Stimulated activated CD8-positive, alpha-beta memory T cell treated with anti-CD3 and anti-CD28 coated beads, Interleukin-15, amount 100 ng/mL, for 4 hours (primary cell): ENCODE measurements around the gene INHA.

Experiments used
- DNase-seq, 2 donors: peaks; one replicate each; pipeline ENCODE4 v3.0.0-alpha.2; 2020; ENCODE audit warnings: low read depth in 2 of 2

Gene INHA

DNA sequence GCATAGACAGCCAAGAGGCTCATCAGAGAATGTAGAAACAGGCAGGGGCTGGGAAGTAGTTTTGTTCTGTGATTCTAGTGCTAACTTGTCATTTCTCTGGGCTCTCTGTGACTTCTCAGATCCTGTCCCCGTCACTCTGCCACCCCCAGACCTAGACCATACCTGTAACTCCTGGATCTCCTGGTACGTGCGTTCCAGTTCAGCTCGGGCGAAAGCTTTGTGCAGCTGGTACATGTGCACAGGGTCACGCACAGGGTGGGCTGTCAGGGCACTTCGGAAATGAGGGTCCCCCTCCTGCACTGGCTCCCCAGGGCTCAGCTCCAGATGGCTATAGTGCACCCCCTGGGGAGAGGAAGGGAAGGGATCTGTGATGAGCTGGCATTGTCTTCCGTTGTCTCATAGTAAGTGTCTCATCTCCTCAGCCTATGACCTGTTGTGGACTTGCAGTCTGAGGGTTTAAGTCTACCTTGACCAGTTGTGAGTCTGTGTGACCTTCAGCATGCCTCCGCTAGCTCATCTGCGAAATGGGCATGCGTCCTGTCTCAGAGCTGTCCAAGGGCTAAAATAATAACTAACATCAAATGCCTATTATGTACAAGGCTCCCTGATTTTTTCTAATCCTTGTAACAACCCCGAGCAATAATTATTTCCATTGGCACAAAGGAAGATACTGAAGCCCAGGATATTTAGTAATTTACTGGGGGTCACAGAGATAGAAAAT lies 31.2 kb upstream of the INHA start:
- no peak for DNase-seq

DNA sequence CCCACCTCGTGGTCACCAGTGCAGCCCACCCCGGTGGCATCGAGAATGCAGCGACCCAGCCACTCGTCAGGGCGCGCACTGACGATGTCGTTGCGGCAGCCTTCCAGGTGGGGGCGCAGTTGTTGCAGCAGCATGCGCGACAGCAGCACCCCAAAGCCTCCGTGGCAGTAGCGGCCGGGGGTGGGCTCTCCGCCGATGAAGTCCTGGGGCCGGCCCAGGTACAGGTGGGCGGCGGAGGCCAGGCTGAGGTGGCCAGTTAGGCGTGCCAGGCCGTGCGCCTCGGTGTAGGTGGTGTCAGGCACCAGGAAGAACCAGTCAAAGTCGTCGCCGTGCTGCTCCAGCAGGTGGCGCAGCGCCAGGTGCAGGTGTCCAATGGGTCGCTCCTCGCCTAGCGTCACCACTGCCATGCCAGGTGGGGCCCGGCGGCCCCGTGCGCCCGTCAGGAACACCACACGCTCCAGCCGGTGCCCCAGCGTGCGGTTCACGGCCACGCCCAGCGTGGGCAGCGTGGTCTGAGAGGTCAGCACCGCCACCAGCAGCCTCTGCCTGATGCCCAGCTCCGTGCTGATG lies 30.4 kb upstream of the INHA start:
- DNase-seq = peak; percentile 66 to 72

DNA sequence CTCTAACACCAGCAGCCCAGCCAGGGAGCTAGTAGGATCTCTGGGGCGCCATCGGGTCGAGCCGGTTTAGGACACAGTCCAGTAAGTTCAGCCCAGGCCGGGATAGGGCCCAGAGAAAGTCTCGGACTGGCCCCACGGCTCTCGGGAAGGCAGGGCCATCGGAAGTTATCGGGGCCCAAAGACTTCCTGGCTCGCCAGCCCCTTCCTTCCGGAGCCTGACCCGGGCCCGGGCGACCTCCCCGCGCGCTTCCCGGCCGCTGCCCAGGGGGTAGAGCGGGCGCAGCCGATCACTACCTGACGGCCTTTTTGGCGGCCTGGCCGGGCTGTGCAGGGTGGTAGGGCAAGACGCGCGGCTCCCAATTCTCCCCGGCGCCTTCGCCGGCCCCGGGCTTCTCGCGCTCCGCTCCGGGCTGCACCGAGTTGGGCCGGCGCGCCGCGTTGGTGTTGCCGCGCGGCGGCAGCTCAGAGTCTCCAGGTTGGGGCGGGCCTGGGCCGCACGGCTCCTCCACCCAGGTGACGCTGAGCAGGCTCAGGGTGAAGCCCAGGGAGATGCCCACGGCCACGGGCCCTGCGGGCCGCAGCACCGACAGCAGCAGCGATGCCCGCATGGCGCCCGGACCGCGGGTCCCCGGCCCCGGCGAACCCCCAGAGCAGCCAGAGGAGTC lies 29.0 kb upstream of the INHA start:
- DNase-seq = no peak

DNA sequence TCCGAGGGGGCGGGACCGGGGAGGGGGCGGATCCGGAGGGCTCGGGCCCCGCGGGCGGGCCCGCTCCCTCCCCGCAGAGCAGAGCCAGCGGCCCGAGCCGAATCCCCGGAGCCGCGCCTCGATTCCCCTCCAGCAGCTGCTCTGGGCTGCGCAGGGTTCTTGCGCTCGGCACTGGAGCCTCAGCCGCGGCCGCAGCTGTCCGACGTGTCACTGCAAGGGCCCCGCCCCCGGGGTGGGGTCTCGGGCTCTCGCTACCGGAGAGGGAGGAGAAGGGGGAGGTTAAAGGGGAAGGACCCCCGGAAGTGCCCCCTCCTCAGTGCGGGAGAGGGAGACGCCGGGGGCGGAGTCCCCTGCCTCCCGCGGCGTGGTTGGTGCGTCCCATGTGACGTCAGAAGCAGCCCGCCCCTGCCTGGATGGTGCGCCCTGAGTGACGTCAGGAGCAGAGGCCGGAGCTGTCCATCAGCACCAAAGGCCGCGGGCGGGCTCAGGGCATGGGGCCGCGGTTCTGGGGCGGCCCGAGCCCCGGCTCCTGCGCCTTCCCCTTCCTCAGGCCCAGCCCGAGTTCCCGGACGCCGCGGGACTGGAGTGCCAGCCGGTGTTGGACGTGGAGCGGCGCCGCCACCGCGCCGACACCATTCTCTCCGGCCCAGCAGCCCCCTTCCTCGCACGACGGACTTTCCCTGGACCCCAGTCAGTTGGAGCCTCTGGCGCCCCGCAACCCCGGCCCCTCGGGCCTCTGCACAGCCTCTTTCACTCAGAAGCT lies 28.3 kb upstream of the INHA start, which contains the start of the genes CHPF and TMEM198:
TSS of gene CHPF (minus strand) at position 214 of the 763 bp plus-strand sequence. CDS start 271 bp downstream, outside the sequence.
TSS of gene TMEM198 (plus strand) at position 433 of the 763 bp plus-strand sequence. CDS start 700 bp downstream, outside the sequence.
- DNase-seq = peak; percentile 81 to 84

DNA sequence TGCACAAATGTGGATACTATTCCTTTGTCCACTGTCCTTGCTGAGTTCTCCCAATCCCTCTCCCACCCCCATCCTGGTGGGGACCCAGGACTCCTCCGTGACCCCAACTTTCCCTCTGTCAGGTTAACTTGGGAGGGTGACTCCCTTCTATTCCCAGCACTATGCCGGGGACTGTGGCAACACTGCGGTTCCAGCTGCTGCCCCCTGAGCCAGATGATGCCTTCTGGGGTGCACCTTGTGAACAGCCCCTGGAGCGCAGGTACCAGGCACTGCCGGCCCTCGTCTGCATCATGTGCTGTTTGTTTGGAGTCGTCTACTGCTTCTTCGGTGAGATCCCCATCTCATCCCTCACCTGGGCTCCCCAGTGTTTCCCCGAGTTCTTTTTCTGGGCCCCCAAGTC lies 27.5 kb upstream of the INHA start:
- no peak for DNase-seq

DNA sequence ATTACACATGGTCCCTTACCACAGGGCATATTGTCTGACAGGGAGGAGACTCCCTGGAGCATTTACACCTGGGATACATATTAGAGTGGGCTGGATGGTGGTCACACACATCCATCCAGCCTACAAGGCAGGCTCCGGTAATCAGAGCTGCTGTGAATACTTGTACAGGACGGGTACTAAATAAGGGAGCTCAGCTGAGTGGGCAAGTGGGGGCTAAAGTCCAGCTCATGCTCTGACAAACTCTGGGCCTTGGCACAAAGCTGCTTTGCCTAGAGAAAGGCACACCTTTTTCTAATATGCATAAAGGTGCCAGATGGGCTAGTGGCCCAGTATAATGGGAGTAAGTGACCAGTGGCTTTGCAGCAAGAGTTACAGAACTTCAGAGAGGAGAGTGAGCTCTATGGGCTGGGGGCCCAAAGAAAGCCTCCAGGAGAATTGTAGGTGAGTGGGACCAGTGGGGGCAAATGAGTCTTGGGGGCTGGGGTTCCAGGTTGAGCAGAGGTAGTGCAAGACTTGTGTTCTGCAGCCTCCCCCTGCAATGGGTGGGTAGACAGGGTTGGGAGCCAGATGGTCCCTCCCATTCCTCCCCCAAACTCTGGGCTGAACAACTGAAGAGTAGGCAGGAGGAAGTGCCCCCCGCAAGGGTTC lies 26.7 kb upstream of the INHA start:
- DNase-seq = no peak

DNA sequence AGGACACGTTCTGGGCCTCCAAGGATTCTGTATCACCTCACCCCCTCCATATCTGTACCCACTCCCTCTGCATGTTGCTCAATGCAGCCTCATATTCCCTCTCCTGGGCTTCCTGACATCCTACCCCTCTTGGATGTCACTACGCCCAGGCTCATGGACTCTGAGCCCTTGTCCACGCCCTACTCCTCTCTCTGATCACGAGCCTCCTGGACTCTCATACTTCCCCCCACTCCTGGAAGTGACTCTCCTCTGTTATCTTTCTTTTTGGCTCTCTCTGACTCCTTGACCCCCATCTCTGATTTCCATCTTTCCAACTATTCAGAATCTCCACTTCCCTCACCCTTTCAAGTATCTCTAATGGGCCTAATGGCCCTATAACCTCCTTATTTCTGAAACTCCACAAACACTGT lies 26.2 kb upstream of the INHA start:
- DNase-seq = no peak

DNA sequence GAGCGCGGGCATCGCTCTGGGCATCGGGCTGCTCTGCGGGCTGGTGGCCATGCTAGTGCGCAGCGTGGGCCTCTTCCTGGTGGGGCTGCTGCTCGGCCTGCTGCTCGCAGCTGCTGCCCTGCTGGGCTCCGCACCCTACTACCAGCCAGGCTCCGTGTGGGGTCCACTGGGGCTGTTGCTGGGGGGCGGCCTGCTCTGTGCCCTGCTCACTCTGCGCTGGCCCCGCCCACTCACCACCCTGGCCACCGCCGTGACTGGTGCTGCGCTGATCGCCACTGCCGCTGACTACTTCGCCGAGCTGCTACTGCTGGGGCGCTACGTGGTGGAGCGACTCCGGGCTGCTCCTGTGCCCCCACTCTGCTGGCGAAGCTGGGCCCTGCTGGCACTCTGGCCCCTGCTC lies 24.5 kb upstream of the INHA start:
- DNase-seq = no peak

DNA sequence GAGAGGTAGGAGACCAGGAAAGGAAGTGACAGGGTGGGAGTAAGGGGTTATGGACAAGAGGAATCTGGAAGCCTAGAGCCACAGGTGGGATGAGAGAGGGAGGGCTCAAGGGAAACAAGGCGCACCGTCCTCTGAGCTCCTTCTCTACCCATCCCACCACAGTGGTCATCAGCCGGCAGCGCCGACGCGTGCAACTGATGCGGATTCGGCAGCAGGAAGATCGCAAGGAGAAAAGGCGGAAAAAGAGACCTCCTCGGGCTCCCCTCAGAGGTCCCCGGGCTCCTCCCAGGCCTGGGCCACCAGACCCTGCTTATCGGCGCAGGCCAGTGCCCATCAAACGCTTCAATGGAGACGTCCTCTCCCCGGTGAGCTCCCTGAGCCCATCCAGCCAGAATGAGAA lies 23.1 kb upstream of the INHA start:
- DNase-seq = no peak

DNA sequence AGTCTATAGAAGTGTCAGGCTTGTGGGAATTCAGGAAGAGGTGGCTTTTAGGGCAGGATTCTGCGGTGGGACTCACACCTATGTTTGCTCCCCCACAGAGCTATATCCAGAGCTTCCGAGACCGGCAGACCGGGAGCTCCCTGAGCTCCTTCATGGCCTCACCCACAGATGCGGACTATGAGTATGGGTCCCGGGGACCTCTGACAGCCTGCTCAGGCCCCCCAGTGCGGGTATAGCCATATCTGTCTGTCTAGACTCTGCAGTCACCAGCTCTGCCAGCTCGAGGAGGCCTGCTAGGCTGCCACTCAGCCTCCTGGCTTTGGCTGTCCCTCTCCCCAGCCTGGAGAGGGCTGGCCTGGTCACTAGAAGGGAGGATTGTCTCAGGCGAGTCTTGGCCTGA lies 22.5 kb upstream of the INHA start:
- no peak for DNase-seq

DNA sequence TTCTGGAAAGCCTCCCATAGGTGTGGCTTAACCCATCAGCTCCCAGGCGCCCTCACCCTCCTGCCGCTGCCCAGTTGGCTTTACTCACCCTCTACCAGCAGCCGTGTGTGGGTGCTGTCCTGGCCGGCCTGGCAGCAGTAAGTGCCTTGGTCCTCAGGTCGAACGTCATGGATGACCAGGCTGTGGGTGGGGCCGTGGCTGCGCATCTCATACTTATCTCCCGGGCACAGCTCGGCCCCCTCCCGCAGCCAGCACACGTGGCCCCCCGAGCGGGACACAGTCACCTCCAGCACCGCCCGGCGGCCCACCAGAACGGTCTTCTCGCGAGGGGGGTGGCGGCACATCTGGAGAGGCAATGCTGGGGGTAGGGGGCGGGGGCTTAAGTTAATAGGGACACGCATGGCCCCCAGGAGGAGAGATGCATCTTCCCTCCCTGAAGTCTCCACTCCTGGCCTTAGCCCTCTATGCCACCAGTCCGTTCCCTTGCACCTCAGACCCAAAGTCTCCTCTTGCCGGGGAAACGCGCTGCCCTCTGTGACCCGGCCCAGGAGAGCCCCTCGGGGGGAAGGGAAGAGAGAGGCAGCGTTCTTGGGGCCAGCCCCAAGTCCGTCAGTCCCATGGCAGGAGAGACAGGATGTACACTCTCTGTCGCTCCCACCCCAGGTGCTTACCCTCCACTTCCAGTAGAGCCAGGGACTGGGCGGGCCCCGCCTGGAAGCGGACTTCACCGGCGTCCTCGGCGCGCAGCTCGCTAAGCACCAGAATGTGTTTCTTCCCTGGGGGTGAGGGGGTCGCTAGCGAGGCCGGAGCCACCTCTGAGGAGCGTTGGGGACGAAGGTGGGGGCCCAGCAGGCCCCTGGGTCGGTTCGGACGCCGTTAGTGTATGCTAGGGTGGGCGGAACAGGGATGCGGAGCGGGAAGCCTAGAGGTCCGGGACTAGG lies 20.4 kb upstream of the INHA start:
- DNase-seq = no peak

DNA sequence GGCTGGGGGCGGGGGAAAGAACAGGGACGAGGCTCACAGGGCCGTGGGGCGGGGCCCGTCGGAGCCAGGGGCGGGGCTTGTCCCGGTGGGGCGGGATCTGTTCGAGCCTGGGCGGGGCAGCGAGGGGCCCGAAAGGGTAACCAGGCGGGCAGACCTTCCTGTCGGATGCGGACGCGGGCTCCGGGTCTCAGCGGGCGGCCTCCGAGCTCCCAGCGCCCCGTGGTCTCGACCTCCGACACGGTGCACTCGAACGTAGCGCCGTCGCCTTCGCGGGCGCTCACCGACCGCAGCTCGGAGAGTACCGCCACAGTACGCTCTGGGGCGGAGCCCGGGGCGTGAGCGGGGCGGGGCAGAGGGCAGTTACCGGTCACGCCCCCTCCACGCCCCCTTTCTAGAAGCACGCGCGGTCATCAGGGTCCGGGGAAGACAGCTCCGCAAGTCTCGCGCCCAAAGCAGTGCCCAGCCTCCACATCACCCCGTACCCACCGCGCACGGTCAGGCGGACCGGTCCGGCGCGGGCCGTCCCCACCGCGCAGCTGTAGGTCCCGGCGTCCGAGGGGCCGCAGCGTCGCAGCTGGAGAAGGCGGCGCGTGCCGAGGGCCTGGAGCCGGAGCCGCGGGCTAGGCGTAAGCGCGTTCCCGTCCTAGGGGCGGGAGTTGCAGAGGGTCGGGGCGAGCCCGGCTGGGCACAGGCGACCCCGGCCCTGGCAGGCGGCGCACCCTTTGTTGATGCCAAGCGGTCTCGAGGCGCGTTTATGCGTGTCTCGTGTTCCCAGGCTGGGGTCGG lies 19.5 kb upstream of the INHA start:
- DNase-seq = peak; percentile 56 to 57

DNA sequence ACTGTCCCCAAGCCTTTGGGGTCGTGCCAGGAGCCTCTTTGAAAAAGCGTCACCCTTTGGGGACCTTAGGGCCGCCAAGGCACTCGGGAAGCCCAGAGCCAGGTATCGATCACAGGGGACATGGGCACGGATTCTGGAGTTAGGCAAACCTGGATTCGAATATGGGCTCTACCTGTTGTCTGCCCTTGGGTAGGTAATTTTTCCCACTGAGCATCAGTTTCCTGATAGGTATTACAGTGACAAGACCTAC lies 19.0 kb upstream of the INHA start:
- no peak for DNase-seq

DNA sequence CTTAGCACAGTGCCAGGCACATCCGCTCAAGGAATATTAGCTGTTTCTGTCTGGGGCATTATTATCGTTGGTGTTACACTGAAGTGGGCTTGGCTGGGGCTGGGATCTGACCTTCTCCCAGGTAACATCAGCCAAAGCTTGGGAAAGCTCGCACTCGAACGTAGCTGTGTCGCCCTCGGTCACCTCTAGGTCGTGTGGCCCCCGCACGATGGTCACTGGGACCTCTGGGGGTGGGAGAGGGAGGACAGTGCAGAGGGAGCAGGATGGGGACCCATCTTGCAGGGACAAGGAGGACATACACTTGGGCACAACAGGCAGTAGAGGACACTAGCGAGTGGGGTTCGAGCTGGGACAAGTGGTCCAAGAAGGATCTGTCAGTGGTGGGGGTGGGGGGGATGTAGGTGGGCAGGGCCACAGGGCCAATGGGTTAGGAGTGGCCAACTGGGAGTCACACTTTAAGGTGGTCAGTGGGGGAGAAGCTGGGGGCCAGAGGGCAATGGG lies 18.6 kb upstream of the INHA start:
- no peak for DNase-seq

DNA sequence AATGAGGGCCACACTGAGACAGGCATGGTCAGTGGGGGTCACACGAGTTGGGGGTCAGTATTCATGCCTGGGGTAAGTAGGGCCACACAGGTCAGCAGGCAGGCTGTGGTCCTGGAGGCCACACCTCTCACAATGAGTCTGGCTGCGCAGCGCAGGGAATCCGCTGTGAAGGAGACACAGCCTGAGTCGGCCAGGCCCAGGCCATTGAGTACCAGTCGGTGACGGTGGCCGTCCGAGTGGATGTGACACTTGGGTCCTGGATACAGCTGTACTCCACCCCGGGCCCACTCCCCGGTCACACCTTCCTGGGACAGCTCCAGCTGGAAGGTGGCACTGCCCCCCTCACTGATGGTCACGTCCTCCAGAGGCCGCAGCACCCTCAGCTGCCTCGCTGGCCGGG lies 17.8 kb upstream of the INHA start:
- DNase-seq = no peak

DNA sequence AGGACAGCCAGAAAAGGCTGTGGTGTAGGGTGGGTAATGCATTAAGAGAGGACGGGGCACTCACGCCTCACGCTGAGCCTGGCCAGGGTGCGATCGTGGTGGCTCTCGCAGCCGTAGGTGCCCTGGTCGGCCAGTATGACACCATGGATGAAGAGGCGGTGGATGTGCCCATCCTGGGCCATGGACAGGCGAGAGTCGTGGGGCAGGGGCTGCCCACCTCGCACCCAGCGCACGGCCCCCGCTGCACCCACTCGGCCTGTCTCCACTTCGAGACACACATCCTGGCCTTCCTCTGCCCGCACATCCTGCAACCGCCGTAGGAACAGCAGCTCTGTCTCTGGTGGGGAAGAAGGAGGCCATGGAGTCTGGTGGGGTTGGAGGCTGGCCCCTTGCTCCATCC lies 16.2 kb upstream of the INHA start:
- no peak for DNase-seq

DNA sequence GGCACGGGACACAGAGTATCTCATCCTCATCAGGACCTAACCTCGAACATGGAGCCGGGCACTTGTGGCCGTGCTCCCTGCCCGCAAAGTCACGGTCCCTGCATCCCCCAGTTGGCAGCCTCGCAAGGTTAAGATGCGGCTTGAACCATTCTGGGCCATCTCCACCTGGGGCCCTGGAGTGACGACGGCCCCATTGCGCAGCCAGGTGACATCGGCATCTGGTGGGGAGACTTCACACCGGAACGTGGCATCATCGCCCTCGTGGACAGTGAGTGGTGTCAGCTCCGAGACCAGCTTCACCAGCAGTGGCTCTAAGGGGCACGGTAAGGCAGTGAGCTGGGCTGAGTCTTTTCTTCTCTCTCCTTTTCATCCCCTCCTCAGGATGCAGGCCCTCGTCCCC lies 15.7 kb upstream of the INHA start:
- no peak for DNase-seq

DNA sequence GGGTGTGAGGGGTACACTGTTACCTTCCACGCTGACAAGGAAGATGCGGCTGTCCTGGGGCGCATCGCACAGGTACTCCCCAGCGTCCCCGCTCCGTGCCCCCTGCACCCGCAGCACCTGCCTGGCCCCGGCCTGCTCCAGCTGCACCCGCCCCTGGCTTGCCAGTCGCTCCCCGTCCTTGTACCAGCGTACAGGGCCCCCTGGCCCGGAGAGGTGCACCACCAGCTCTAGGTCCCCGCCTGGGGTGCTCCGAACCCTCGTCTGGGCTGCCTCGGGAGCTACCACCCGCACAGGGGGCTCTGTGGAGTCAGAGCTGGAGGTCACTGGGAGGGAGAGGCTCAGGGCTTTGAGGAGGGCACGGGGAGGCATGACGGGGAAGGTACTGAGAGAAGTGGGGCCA lies 14.8 kb upstream of the INHA start:
- DNase-seq = no peak

DNA sequence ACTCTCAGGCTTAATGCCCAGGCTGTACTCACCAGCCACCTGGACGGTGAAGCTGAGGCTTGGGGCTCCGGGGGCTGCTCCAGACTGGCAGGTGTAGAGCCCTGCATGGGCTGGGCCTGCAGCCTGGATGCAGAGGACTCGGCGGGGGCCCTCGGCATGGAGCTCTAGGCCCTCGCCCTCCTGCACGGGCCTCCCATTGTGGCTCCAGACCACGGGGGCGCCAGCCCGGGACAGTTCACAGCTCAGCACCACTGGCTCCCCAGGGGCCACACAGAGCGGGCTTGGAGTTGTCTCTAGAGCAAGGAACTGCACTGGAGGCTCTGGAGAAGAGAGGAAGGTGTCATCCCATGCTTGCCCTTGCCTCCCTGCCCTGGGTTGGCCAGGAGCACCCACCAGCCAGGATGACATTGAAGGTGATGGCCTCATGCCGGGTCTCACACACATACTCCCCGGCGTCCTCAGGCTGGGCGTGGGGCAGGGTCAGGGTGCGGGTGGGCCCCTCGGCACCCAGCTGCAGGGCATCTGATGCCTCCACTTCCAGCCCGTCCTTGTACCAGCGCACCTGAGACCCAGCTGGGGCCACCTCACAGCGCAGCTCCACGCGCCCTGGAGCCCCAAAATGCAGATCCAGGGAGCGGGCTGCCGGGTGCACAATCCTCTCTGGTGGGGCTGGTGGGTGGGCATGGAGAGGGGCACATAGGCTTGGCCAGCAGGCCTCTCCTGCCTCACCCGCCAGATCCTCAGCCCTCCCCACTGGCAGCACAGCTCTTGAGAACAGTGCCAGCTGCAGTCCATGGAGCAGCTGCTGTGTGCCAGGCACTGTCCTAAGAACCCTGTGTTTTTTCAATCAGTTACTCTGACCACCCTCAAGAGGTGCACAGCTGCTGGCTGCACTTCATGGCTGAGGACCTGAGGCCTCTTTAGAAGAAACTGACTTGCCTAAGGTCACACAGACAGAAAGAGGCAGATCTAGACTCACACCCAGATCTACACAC lies 14.0 kb upstream of the INHA start:
- DNase-seq = no peak
